Muscle layer of duodenum (tissue), 2 donors: ENCODE measurements around the gene GDF2.

Experiments used
- H3K27ac ChIP-seq: one replicate; pipeline ENCODE4 v1.7.0; 2013; ENCODE audit warnings: mild to moderate bottlenecking, low read length
- H3K27me3 ChIP-seq: one replicate; pipeline ENCODE4 v1.7.0; 2013; ENCODE audit warnings: low read depth, mild to moderate bottlenecking, control low read depth, low read length
- H3K36me3 ChIP-seq, 2 donors: one replicate each; pipeline ENCODE4 v1.7.0; 2013; ENCODE audit warnings: low read length in 2 of 2, control low read depth in 1 of 2, mild to moderate bottlenecking in 1 of 2; ENCODE audit not compliant: insufficient read depth in 2 of 2, control insufficient read depth in 1 of 2
- H3K4me1 ChIP-seq, 2 donors: one replicate each; pipeline ENCODE4 v1.7.0; 2013; ENCODE audit warnings: low read length in 2 of 2, mild to moderate bottlenecking in 2 of 2, control low read depth in 1 of 2, moderate library complexity in 1 of 2; ENCODE audit not compliant: insufficient read depth in 2 of 2, control insufficient read depth in 1 of 2
- H3K4me3 ChIP-seq, 2 donors: one replicate each; pipeline ENCODE4 v1.7.0; 2013; ENCODE audit warnings: low read length in 2 of 2, low read depth in 1 of 2, mild to moderate bottlenecking in 1 of 2
- H3K9me3 ChIP-seq, 2 donors: one replicate each; pipeline ENCODE4 v1.7.0; 2013; ENCODE audit warnings: low read length in 2 of 2, control low read depth in 1 of 2, mild to moderate bottlenecking in 1 of 2; ENCODE audit not compliant: control insufficient read depth in 1 of 2
- donor health status: healthy.

Gene GDF2

GRCh38 chr10:47305566-47305965, 16.7 kb upstream of the GDF2 start:
- Histone ChIP-seq H3K4me1 (peaks cover 0 to 7% of the 10 kb centered on the region in 2 donors), H3K36me3 (no peaks in the 10 kb centered on the region), H3K9me3 (no peaks in the 10 kb centered on the region), H3K27me3 (peaks cover 16% of the 10 kb centered on the region), H3K4me3 (no peak overlapping the region), H3K27ac (no peak overlapping the region)

- Histone ChIP-seq H3K4me3 (no peak overlapping the region), H3K4me1 (no peaks in the 10 kb centered on the region), H3K9me3 (no peaks in the 10 kb centered on the region), H3K27ac (no peak overlapping the region), H3K27me3 (peaks cover 7% of the 10 kb centered on the region), H3K36me3 (no peaks in the 10 kb centered on the region)
Measured at GRCh38 chr10:47306387-47307210, 15.7 kb upstream of the GDF2 start.

GRCh38 chr10:47307381-47307780, 14.9 kb upstream of the GDF2 start:
- Histone ChIP-seq H3K27me3 (no peaks in the 10 kb centered on the region), H3K27ac (no peak overlapping the region), H3K4me1 (no peaks in the 10 kb centered on the region), H3K4me3 (no peak overlapping the region), H3K9me3 (no peaks in the 10 kb centered on the region), H3K36me3 (no peaks in the 10 kb centered on the region)

GRCh38 chr10:47308775-47309174, 13.5 kb upstream of the GDF2 start:
- no peaks in the 10 kb centered on the region for H3K27me3 ChIP-seq

GRCh38 chr10:47309408-47310089, 12.7 kb upstream of the GDF2 start:
- H3K4me1 ChIP-seq, result no peaks in the 10 kb centered on the region
- no peaks in the 10 kb centered on the region for H3K36me3 ChIP-seq
- H3K27ac ChIP-seq, result no peak overlapping the region
- H3K27me3 ChIP-seq, result no peaks in the 10 kb centered on the region
- H3K4me3 ChIP-seq, result no peak overlapping the region
- H3K9me3 ChIP-seq, result no peaks in the 10 kb centered on the region

More at GRCh38 chr10:47308775-47309174, 13.5 kb upstream of the GDF2 start:
- Histone ChIP-seq H3K9me3 (no peaks in the 10 kb centered on the region), H3K4me1 (no peaks in the 10 kb centered on the region), H3K4me3 (no peak overlapping the region), H3K36me3 (no peaks in the 10 kb centered on the region), H3K27ac (no peak overlapping the region)

- H3K4me3 ChIP-seq, result no peak overlapping the region
Measured at GRCh38 chr10:47310090-47310505, 12.2 kb upstream of the GDF2 start.

GRCh38 chr10:47311193-47311931, 10.9 kb upstream of the GDF2 start:
- Histone ChIP-seq H3K27me3 (no peaks in the 10 kb centered on the region), H3K4me3 (no peak overlapping the region), H3K27ac (no peak overlapping the region), H3K36me3 (no peaks in the 10 kb centered on the region), H3K4me1 (no peaks in the 10 kb centered on the region), H3K9me3 (no peaks in the 10 kb centered on the region)

More at GRCh38 chr10:47310090-47310505, 12.2 kb upstream of the GDF2 start:
- H3K4me1 ChIP-seq, result no peaks in the 10 kb centered on the region
- no peaks in the 10 kb centered on the region for H3K9me3 ChIP-seq
- no peak overlapping the region for H3K27ac ChIP-seq
- no peaks in the 10 kb centered on the region for H3K27me3 ChIP-seq
- H3K36me3 ChIP-seq, result no peaks in the 10 kb centered on the region

GRCh38 chr10:47311932-47312662, 10.2 kb upstream of the GDF2 start:
- Histone ChIP-seq H3K4me3 (no peak overlapping the region), H3K9me3 (no peaks in the 10 kb centered on the region), H3K4me1 (no peaks in the 10 kb centered on the region), H3K27me3 (no peaks in the 10 kb centered on the region), H3K36me3 (no peaks in the 10 kb centered on the region), H3K27ac (no peak overlapping the region)

GRCh38 chr10:47312663-47312995, 9.6 kb upstream of the GDF2 start:
- no peaks in the 10 kb centered on the region for H3K36me3 ChIP-seq
- H3K27ac ChIP-seq, result no peak overlapping the region
- no peaks in the 10 kb centered on the region for H3K4me1 ChIP-seq

GRCh38 chr10:47314416-47314970, 7.8 kb upstream of the GDF2 start:
- Histone ChIP-seq H3K27me3 (no peaks in the 10 kb centered on the region), H3K9me3 (no peaks in the 10 kb centered on the region), H3K4me1 (no peaks in the 10 kb centered on the region), H3K4me3 (no peak overlapping the region), H3K36me3 (no peaks in the 10 kb centered on the region), H3K27ac (no peak overlapping the region)

More at GRCh38 chr10:47312663-47312995, 9.6 kb upstream of the GDF2 start:
- Histone ChIP-seq H3K27me3 (no peaks in the 10 kb centered on the region), H3K9me3 (no peaks in the 10 kb centered on the region), H3K4me3 (no peak overlapping the region)
